ENCODE results near the gene LTA. TPM values are rescaled to one million over a fixed set of nuclear protein-coding genes. Genes with fewer than 3 reads are reported as not detected.

The LTA gene
- total RNA-seq, 2 donors from 2014 or later, result 1.2 TPM; not detected in 1

GRCh38 chr6:31609519-31610406 lies 37.7 kb downstream of the LTA start:
- WGBS, result 50% methylated on average over 8 of the region's 8 CpGs
- Histone ChIP-seq H3K4me1 (replicated peaks) (no peaks in the 10 kb centered on the region), H3K27me3 (replicated peaks; ENCODE audit: insufficient read depth) (no peaks in the 10 kb centered on the region), H3K9me3 (no peaks in the 10 kb centered on the region), H3K27ac (no peak overlapping the region), H3K36me3 (no peaks in the 10 kb centered on the region), H3K4me3 (no peak overlapping the region)
- TF ChIP-seq POLR2A (IDR thresholded peaks at IDR 0.05) (no peak), POLR2AphosphoS5 (IDR thresholded peaks at IDR 0.05) (no peak), CTCF (IDR thresholded peaks at IDR 0.05) (no peak)
- intact Hi-C loops (cut with DNase I), result no loop called here
- no peak for DNase-seq (ENCODE audit: low spot score)

DNA sequence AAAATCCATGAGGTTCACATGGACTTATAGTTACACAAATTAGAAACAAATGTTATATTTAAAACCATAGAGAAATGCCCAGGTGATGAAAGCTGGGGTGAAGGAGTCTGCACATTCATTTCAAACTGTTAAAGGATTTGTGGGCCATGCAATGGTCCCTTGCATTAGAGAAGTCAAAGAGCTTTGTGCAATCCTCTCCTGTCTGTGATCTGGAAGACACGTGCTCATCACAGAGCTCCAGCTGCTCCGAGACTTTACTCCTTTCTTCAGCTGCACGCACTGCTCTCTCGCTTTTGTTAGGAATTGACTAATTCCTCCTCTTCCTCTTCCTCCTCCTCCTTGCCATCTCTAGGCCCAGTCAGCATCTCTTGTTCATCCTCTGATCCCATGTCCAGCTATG lies 38.9 kb downstream of the LTA start:
- Histone ChIP-seq H3K4me3 (no peak overlapping the region), H3K4me1 (replicated peaks) (no peaks in the 10 kb centered on the region), H3K36me3 (no peaks in the 10 kb centered on the region), H3K27me3 (replicated peaks; ENCODE audit: insufficient read depth) (no peaks in the 10 kb centered on the region), H3K27ac (no peak overlapping the region), H3K9me3 (no peaks in the 10 kb centered on the region)
- WGBS, result 79% methylated on average over 4 of the region's 4 CpGs
- intact Hi-C loops (cut with DNase I), result no loop called here
- TF ChIP-seq POLR2AphosphoS5 (IDR thresholded peaks at IDR 0.05) (no peak), POLR2A (IDR thresholded peaks at IDR 0.05) (no peak), CTCF (IDR thresholded peaks at IDR 0.05) (no peak)
- DNase-seq (ENCODE audit: low spot score), result no peak

GRCh38 chr6:31614075-31614619 lies 42.1 kb downstream of the LTA start:
- TF ChIP-seq POLR2A (IDR thresholded peaks at IDR 0.05) (no peak), POLR2AphosphoS5 (IDR thresholded peaks at IDR 0.05) (no peak), CTCF (IDR thresholded peaks at IDR 0.05) (no peak)
- no peaks in the 10 kb centered on the region for H3K9me3 ChIP-seq
- no peaks in the 10 kb centered on the region for H3K27me3 ChIP-seq (replicated peaks; ENCODE audit: insufficient read depth)
- intact Hi-C loops (cut with DNase I), result no loop called here
- DNase-seq (ENCODE audit: low spot score), result no peak
- WGBS, result 56% methylated on average over 8 of the region's 8 CpGs
- H3K36me3 ChIP-seq, result no peaks in the 10 kb centered on the region
- no peak overlapping the region for H3K4me3 ChIP-seq
- H3K27ac ChIP-seq, result no peak overlapping the region
- no peaks in the 10 kb centered on the region for H3K4me1 ChIP-seq (replicated peaks)

DNA sequence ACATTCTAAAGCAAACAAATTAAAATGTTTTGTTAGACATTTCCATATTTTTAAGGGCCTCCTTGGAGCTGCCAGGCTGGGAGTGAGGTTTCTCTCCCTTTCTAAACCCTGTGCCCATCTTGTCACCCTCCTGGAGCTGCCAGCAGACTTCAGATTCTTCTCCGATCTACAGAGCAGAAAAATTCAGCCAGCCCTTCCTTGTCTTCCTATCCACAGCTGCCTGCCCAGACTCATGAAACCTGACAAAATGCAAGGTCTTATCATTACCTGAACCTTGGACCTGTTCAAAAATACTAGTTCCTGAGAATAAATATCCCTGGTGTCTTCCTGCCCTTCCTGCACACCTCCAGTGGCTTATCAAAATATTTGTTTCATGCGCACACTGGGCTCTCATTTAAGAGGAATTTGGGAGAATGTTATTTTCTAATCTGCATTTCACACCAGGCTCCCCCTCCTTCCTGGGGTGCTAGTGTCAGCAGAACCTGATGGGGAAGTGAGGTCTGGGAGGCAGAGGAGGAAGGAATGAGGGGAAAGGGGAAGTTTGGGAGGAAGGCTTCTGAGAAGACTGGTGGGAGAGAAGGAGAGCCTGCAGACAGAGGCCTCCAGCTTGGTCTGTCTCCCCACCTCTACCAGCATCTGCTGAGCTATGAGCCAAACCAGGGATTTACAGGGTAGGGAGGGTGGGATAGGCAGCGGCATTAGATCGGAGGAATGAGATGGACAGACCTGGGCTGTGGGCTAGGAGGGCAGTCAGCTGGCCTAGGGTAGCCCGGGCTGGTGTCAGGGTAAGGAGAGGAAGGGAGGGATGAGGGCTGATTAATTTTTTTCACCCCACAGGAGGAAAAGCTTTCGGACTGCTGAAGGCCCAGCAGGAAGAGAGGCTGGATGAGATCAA lies 42.8 kb downstream of the LTA start, which contains the start of gene AIF1:
TSS of gene AIF1 (plus strand) at position 551 of the 895 bp plus-strand sequence. CDS start at position 647, 96 bp downstream.
- H3K36me3 ChIP-seq, result no peaks in the 10 kb centered on the region
- H3K4me3 ChIP-seq, result no peak within 1 kb of the TSS
- H3K27me3 ChIP-seq (replicated peaks; ENCODE audit: insufficient read depth), result no peaks in the 10 kb centered on the region
- H3K27ac ChIP-seq, result no peak within 1 kb of the TSS
- 59% methylated on average over 6 of the region's 6 CpGs for WGBS
- no peaks in the 10 kb centered on the region for H3K9me3 ChIP-seq
- TF ChIP-seq POLR2AphosphoS5 (IDR thresholded peaks at IDR 0.05) (no peak), POLR2A (IDR thresholded peaks at IDR 0.05) (no peak), CTCF (IDR thresholded peaks at IDR 0.05) (no peak)
- DNase-seq (ENCODE audit: low spot score), result no peak
- no peaks in the 10 kb centered on the region for H3K4me1 ChIP-seq (replicated peaks)
- intact Hi-C loops (cut with DNase I), result no loop called here

Measured in prostate gland (tissue), 2 donors.